Cardiac septum (tissue), 1 donor: Measurements from ENCODE around the gene NFYA. TPM values are rescaled to one million over a fixed set of nuclear protein-coding genes. Genes with fewer than 3 reads are reported as not detected.

Experiments used
- DNase-seq: peaks from one replicate; pipeline ENCODE4 v3.0.0-alpha.2; 2020; ENCODE audit warnings: low spot score
- intact Hi-C: fragments of 100-400 bp; cut with DNase I; formaldehyde crosslinking; loops from one replicate; pipeline ENCODE4 v1.14.0; 2022
- total RNA-seq: library from RNA; stranded (reverse); fragmentation: NEBNext Ultra II Directional; extraction: Animal tissue kit (Norgen Biotek cat#: 25700); gene quantifications from one replicate; pipeline ENCODE4 v1.2.1, GENCODE V29; 2021
- donor health status: DM: no; HTN: no; CAD: no.

Gene NFYA
- total RNA-seq, 1 donor from 2014 or later: 12.9 TPM

GRCh38 chr6:41043151-41043550 lies 29.6 kb upstream of the NFYA start:
- DNase-seq: no peak

GRCh38 chr6:41045664-41046063 lies 27.1 kb upstream of the NFYA start:
- intact Hi-C loops: no loop called here

More at GRCh38 chr6:41043151-41043550, 29.6 kb upstream of the NFYA start:
- intact Hi-C loops: no loop called here

GRCh38 chr6:41046084-41046483 lies 26.7 kb upstream of the NFYA start:
- intact Hi-C loops: no loop called here
- DNase-seq: no peak

More at GRCh38 chr6:41045664-41046063, 27.1 kb upstream of the NFYA start:
- no peak for DNase-seq

DNA sequence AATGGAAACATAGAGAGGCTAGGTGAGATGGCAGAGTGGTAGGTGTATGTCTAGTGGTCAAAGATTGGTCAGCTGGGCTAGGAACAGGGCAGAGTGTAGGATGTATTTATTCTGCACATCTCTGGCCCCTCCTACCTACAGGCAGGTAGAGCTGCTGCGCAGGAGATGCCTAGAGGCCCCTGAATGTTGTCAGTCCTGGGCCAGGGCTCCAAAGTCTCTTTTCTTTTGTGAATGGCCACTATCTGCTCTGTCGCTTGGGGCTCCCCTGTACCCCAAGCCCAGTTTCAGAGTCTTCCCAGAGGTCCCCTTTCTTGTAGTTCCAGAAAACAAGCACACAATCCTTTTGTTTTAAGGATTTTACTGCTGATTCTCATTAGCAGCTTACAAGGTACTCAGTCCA lies 25.5 kb upstream of the NFYA start:
- intact Hi-C loops: no loop called here
- no peak for DNase-seq

GRCh38 chr6:41047745-41048732 lies 24.7 kb upstream of the NFYA start:
- intact Hi-C loops: no loop called here
- no peak for DNase-seq

GRCh38 chr6:41049521-41049920 lies 23.3 kb upstream of the NFYA start:
- DNase-seq: no peak
- intact Hi-C loops: no loop called here

- no peak for DNase-seq
- intact Hi-C loops: no loop called here
These were observed 22.8 kb upstream of the NFYA start for GRCh38 chr6:41049955-41050354.

DNA sequence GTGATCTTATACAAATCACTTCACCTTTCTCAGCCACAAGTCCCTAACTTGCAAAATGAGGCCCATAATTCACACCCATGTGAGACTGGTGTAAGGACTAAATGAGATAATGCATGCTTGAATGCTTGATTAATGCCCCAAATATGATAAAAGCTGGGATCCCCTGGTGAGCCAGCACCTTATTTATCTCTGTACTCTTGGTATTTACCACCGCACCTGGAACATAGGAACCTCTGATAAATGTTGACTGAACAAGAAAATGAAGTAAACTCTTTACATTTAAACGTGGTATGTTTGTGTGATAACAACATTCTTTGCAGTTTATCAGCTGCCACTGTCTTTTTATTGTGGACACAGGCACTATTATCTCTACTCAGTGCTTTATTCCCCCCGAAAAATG lies 22.2 kb upstream of the NFYA start:
- intact Hi-C loops: no loop called here

DNA sequence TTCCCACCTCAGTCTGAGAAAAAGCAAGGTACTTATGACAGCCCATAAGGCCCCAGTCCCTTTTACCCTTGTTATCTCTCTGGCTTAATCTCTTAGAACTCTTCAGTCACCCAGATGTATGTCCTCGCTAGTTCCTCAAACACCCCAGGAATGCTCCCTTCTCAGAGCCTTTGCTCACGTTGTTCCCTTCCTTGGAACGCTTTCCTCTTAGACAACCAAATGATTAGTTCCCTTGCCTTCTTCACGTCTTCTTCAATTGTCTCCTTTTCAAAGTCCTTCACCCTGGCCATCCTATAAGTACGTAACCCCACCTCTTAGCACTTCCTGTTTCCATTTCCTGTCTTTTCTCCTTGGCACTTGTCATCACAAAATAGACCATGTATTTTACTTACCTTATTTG lies 20.9 kb upstream of the NFYA start:
- DNase-seq: no peak
- intact Hi-C loops: no loop called here

More for the DNA sequence above, 22.2 kb upstream of the NFYA start:
- no peak for DNase-seq

DNA sequence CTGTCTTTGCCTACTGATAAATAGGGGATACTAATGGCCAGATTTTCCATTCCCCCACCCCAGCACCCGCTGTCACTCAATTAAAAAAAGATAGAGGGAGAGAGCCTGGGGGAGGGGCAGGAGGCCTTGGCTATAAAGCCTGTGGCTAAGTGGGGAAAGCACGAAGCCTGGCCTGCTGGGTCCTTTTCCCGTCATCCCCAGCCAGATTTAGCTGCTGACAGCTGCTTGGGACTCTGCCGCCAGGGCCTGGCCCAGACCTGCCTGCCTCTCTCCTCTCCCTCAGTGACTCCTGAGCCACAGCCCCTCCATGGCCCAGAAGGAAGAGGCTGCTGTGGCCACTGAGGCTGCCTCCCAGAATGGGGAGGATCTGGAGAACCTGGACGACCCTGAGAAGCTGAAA lies 19.7 kb upstream of the NFYA start, which contains the start of gene APOBEC2:
APOBEC2 (plus strand) TSS at position 162 of the 400 bp plus-strand sequence; CDS start at position 308, 146 bp downstream.
- intact Hi-C loops: loop anchor here (1.0 kb wide), 2 partner anchors 19 to 152 kb away; partner anchors contain the start of genes NFYA and OARD1
- peak; percentile 90 for DNase-seq

DNA sequence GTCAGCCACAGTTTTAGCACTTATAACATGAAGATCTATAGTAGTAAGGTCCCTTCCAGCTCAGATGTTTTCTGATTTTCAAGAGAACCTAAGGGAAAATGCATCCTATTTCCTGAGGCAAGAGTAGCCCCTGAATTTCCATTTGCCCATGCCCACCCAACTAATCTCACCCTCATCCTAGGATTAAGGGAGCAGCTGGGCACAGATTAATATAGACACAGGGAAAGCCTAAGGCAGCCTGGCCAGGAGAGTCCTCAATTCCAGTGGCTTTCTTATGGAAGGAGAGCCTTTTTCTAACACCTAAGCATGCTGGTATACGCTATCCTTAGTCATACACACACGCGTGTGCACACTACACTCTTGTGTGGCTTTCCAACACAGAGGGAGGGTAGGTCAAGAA lies 18.3 kb upstream of the NFYA start:
- DNase-seq: no peak
- intact Hi-C loops: no loop called here

DNA sequence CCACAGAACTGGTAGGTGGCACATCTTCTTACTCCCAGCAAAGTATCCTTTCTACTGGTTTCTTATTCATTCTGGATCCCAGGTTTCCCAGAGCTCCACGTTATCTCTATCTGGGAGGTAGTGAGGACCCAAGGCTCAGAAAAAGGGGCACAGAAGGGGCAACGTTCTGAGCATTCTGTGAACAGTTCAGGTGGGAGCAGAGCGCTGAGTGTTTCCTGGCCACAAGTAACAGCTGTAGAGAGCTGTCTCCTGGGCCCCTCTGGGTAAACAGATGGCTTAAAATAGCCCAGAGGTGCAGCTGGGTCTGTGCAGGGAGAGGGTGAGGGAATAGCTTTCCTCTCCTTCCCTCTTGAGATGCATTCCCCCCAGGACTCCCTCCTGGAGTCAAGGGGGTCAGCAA lies 17.6 kb upstream of the NFYA start:
- DNase-seq: no peak
- intact Hi-C loops: no loop called here

- peak; percentile 57 for DNase-seq
- intact Hi-C loops: no loop called here
These were observed 15.8 kb upstream of the NFYA start for GRCh38 chr6:41056768-41057490.

DNA sequence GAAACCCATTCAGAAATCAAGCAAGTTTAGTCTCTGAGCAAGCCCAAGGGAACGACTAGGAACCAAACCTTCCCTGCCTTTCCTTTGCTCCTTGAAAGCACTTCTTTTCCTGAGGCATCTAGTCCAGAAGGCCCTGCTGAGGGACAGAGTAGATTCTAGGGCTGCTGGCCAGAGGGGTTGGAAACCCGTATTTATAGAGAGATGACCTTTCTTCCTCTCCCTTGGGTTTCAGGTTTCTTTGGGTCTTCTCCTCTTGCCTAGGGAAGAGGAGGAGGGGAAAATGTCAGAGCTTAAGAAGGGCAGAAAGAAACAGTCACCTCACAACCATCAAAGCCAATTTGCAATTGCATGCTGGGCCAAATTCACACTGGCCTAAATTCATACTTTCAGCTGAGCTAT lies 14.0 kb upstream of the NFYA start:
- intact Hi-C loops: no loop called here
- no peak for DNase-seq

GRCh38 chr6:41059556-41059955 lies 13.2 kb upstream of the NFYA start:
- intact Hi-C loops: no loop called here

GRCh38 chr6:41061196-41061726 lies 11.5 kb upstream of the NFYA start:
- DNase-seq: peak; percentile 74
- intact Hi-C loops: no loop called here

More at GRCh38 chr6:41059556-41059955, 13.2 kb upstream of the NFYA start:
- no peak for DNase-seq

DNA sequence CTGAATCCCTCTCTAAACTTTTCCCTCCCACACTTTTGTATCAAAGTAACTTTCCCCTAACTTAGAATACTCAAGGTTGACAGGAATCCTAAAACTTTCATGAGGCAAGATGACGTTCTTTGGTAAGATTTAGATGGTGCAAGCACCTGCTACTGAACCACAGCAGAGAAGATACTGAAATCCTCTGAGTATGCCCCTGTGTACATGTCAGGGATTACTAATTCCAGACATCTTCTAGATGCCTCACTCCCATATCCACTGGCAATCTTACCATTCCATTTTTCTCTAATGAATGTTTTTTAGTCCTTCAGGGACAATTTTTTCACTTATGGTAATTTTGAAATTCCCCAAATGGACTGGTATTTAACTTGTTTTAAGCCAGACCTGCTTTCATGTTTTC lies 10.7 kb upstream of the NFYA start:
- intact Hi-C loops: no loop called here

GRCh38 chr6:41063884-41064285 lies 8.9 kb upstream of the NFYA start:
- no peak for DNase-seq
- intact Hi-C loops: no loop called here

More for the DNA sequence above, 10.7 kb upstream of the NFYA start:
- no peak for DNase-seq

GRCh38 chr6:41064841-41065240 lies 7.9 kb upstream of the NFYA start:
- no peak for DNase-seq
- intact Hi-C loops: loop anchor here (5.0 kb wide), 2 partner anchors 63 to 168 kb away; no protein-coding TSS in a partner anchor

DNA sequence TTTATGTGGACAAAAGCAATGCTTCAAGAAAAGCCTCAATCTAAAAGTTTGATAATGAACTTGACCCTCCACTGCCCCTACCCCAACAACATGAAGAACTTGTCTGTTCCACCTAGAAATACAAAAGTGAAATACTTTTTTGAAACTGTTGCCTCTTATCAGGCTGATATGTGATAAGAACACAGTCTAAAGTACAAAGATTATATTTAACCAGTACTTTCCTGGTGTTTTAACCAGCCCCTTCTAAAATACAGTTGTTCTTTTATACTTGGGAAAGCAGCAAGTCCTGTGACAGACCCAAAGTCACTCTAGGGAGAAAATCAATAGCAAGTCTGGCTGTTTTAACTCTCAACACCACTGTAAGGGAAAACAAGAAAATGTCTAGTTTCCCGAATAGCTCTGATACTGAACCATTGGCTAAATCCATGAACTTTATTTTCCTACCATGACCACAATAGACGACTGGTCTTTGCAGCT lies 7.2 kb upstream of the NFYA start:
- no peak for DNase-seq
- intact Hi-C loops: loop anchor here (5.0 kb wide), 2 partner anchors 63 to 168 kb away; no protein-coding TSS in a partner anchor
